HepG2 (cell line): Measurements from ENCODE around the gene C4orf17. TPM values are rescaled to one million over a fixed set of nuclear protein-coding genes. Genes with fewer than 3 reads are reported as not detected.

Source experiments
- ATAC-seq: fragments of 200-7000 bp; cut with Tn5 transposase; 3 replicates; pipeline ENCODE4 v1.9.1; 2020; ENCODE audit warnings: mild to moderate bottlenecking, moderate library complexity
- BruUV-seq: library from RNA; stranded (reverse); fragments of 400-500 nt; replicated peaks from 2 replicates; lab custom pipeline; 2021; lab: Mats Ljungman, UMichigan
- CTCF ChIA-PET: fragments of 300-600 bp; formaldehyde crosslinking; extraction: SDS; loops from one replicate; lab custom pipeline; 2021; ENCODE audit warnings: low total read pairs, inconsistent platforms, low intra/inter-chr PET ratio; lab: Yijun Ruan, JAX
- POLR2A ChIA-PET: fragments of 350-600 bp; sonication (Branson Sonifier 250); formaldehyde crosslinking; loops from one replicate; lab custom pipeline; 2020; ENCODE audit warnings: antibody characterized with exemption, inconsistent platforms; lab: Yijun Ruan, JAX
- DNase-seq: peaks from one replicate; pipeline ENCODE4 v3.0.0-alpha.2; 2015; ENCODE audit warnings: low spot score
- FAIRE-seq: peaks from 3 replicates; lab custom pipeline; 2011; peaks lifted over from hg19 to GRCh38; lab: Jason Lieb, UNC
- H2AFZ ChIP-seq: one replicate; pipeline ENCODE4 v1.6.1; 2011; ENCODE audit warnings: low read length, inconsistent platforms
- H3K27ac ChIP-seq: fragments of 300-600 bp; 3 replicates; pipeline ENCODE4 v1.8.0; 2011; ENCODE audit warnings: mixed run types, mild to moderate bottlenecking, mixed read lengths, low read length, inconsistent platforms; ENCODE audit not compliant: insufficient read depth; ENCODE audit errors: extremely low read length
- H3K27me3 ChIP-seq, 2 experiments: fragments of 200-600 bp in 1 of 2; 2 replicates in 1 of 2; 3 replicates in 1 of 2; pipeline versions ENCODE4 v1.6.0 to v1.8.0; 2011; ENCODE audit warnings: low read length in 2 of 2, mild to moderate bottlenecking in 2 of 2, moderate library complexity in 2 of 2, inconsistent platforms in 1 of 2; ENCODE audit not compliant: insufficient read depth in 2 of 2, control insufficient read depth in 1 of 2
- H3K36me3 ChIP-seq, 2 experiments: fragments of 200-600 bp in 1 of 2; replicated peaks in 1 of 2; 2 replicates in 1 of 2; 3 replicates in 1 of 2; pipeline versions ENCODE4 v1.5.1 to v1.8.0; 2011; ENCODE audit warnings: low read length in 2 of 2, inconsistent platforms in 1 of 2; ENCODE audit not compliant: insufficient read depth in 2 of 2, control insufficient read depth in 1 of 2
- H3K4me1 ChIP-seq: 2 replicates; pipeline ENCODE4 v1.5.1; 2012; ENCODE audit warnings: low read length, inconsistent platforms; ENCODE audit not compliant: insufficient read depth
- H3K4me2 ChIP-seq: 2 replicates; pipeline ENCODE4 v1.6.0; 2011; ENCODE audit warnings: low read depth, low read length, inconsistent platforms
- H3K4me3 ChIP-seq, 3 experiments: fragments of 200-600 bp in 1 of 3; sonication (generic), shearing (Covaris generic) in 1 of 3; replicated peaks in 1 of 3; 2 replicates each; pipeline ENCODE4 v1.5.1; 2011 to 2016; ENCODE audit warnings: low read length in 3 of 3, inconsistent platforms in 2 of 3, low read depth in 2 of 3, mild to moderate bottlenecking in 2 of 3, control low read depth in 1 of 3, mixed read lengths in 1 of 3; ENCODE audit not compliant: insufficient read depth in 1 of 3
- H3K79me2 ChIP-seq: one replicate; pipeline ENCODE4 v1.6.1; 2011; ENCODE audit warnings: low read length, inconsistent platforms; ENCODE audit not compliant: insufficient read depth
- H3K9ac ChIP-seq: 2 replicates; pipeline ENCODE4 v1.6.0; 2011; ENCODE audit warnings: mild to moderate bottlenecking, low read depth, low read length, inconsistent platforms; ENCODE audit not compliant: insufficient read depth
- H3K9me3 ChIP-seq: 2 replicates; pipeline ENCODE4 v1.5.1; 2012; ENCODE audit warnings: mild to moderate bottlenecking, low read length
- H4K20me1 ChIP-seq: 2 replicates; pipeline ENCODE4 v1.6.0; 2011; ENCODE audit warnings: inconsistent platforms, mild to moderate bottlenecking, low read length, moderate library complexity; ENCODE audit not compliant: insufficient read depth
- ATAD3A ChIP-seq: sonication (generic); formaldehyde crosslinking; IDR thresholded peaks from 2 replicates; pipeline ENCODE4 v1.4.0; 2020; ENCODE audit warnings: missing genetic modification reagents
- ATF1 ChIP-seq: IDR thresholded peaks from 2 replicates; pipeline ENCODE4 v1.6.1; 2016; ENCODE audit warnings: mild to moderate bottlenecking, control low read depth
- ATRX ChIP-seq: sonication (generic); formaldehyde crosslinking; IDR thresholded peaks from 2 replicates; pipeline ENCODE4 v1.4.0; 2020; ENCODE audit warnings: missing genetic modification reagents, borderline replicate concordance
- FOXC1 ChIP-seq: sonication (generic); formaldehyde crosslinking; IDR thresholded peaks from 2 replicates; pipeline ENCODE4 v1.8.0; 2022; ENCODE audit warnings: mild to moderate bottlenecking, missing genetic modification reagents, borderline replicate concordance
- KDM1A ChIP-seq: IDR thresholded peaks from 2 replicates; pipeline ENCODE4 v1.6.1; 2016; ENCODE audit warnings: missing compliant biosample characterization
- MAF1 ChIP-seq: sonication (generic); formaldehyde crosslinking; IDR thresholded peaks from 2 replicates; pipeline ENCODE4 v1.5.0; 2020; ENCODE audit warnings: missing genetic modification reagents, borderline replicate concordance
- MAX ChIP-seq: IDR thresholded peaks from 2 replicates; pipeline ENCODE4 v1.6.1; 2012; ENCODE audit warnings: inconsistent platforms
- MBNL3 ChIP-seq: fragments of 250-450 bp; sonication (Bioruptor Pico); conservative IDR thresholded peaks from 2 replicates; pipeline ENCODE4 v1.8.0; 2022; ENCODE audit warnings: mild to moderate bottlenecking, inconsistent platforms
- ONECUT2 ChIP-seq: sonication (generic); formaldehyde crosslinking; IDR thresholded peaks from 2 replicates; pipeline ENCODE4 v1.4.0; 2020; ENCODE audit warnings: missing genetic modification reagents
- PITX1 ChIP-seq: sonication (generic); formaldehyde crosslinking; IDR thresholded peaks from 2 replicates; pipeline ENCODE4 v1.5.1; 2020; ENCODE audit warnings: mild to moderate bottlenecking, missing genetic modification reagents
- RELA ChIP-seq: sonication (generic); formaldehyde crosslinking; IDR thresholded peaks from 2 replicates; pipeline ENCODE4 v1.4.0; 2020; ENCODE audit warnings: missing genetic modification reagents
- SCMH1 ChIP-seq: sonication (generic); formaldehyde crosslinking; IDR thresholded peaks from 2 replicates; pipeline ENCODE4 v1.9.0; 2021; ENCODE audit warnings: missing genetic modification reagents, mild to moderate bottlenecking, borderline replicate concordance
- SOX5 ChIP-seq: IDR thresholded peaks from 2 replicates; pipeline ENCODE4 v1.6.1; 2016; ENCODE audit warnings: borderline replicate concordance
- SOX6 ChIP-seq, 2 experiments: fragments of 450-650 bp in 1 of 2; sonication (generic) in 1 of 2; formaldehyde crosslinking in 1 of 2; IDR thresholded peaks; 2 replicates each; pipeline versions ENCODE4 v1.4.0 to v1.6.1; 2017 to 2020; ENCODE audit warnings: antibody characterized with exemption in 1 of 2, mild to moderate bottlenecking in 1 of 2, missing genetic modification reagents in 1 of 2
- SP1 ChIP-seq, 2 experiments: fragments of 450-650 bp in 1 of 2; sonication (generic) in 1 of 2; formaldehyde crosslinking in 1 of 2; IDR thresholded peaks; 2 replicates each; pipeline versions ENCODE4 v1.4.0 to v1.6.1; 2016 to 2020; ENCODE audit warnings: missing genetic modification reagents in 1 of 2
- SRSF1 ChIP-seq: fragments of 200-400 bp; formaldehyde crosslinking; optimal IDR thresholded peaks from 2 replicates; pipeline ENCODE3; 2017; ENCODE audit warnings: mild to moderate bottlenecking, low read depth, low read length, moderate library complexity
- ZMYM2 ChIP-seq: sonication (generic); formaldehyde crosslinking; IDR thresholded peaks from 2 replicates; pipeline ENCODE4 v1.8.0; 2022; ENCODE audit warnings: mild to moderate bottlenecking, missing genetic modification reagents
- ZNF124 ChIP-seq: sonication (generic); formaldehyde crosslinking; IDR thresholded peaks from 2 replicates; pipeline ENCODE4 v1.4.0; 2020; ENCODE audit warnings: missing genetic modification reagents
- ZNF263 ChIP-seq: sonication (generic); formaldehyde crosslinking; IDR thresholded peaks from 2 replicates; pipeline ENCODE4 v1.4.0; 2020; ENCODE audit warnings: missing genetic modification reagents
- ZNF337 ChIP-seq: sonication (generic); formaldehyde crosslinking; IDR thresholded peaks from 2 replicates; pipeline ENCODE4 v1.5.1; 2020; ENCODE audit warnings: missing genetic modification reagents, low read depth, mild to moderate bottlenecking, borderline replicate concordance
- ZSCAN12 ChIP-seq: sonication (generic); formaldehyde crosslinking; IDR thresholded peaks from 2 replicates; pipeline ENCODE4 v1.9.0; 2021; ENCODE audit warnings: mild to moderate bottlenecking, missing genetic modification reagents
- WGBS: methylation state at CpG from one replicate; pipeline ENCODE4 v1.1.6; 2017; ENCODE audit warnings: low lambda C conversion rate; 5-methylcytosine and 5-hydroxymethylcytosine counted together
- in situ Hi-C: cut with HindIII; loops from 2 replicates; pipeline ENCODE4 v1.10.0; 2017; ENCODE audit warnings: low pct_unique_long_range_greater_than_20kb; ENCODE audit not compliant: extremely low pct_ligation_motif_present
- intact Hi-C: fragments of 100-400 bp; cut with micrococcal nuclease; formaldehyde crosslinking; loops from one replicate; pipeline ENCODE4 v1.10.0; 2022; ENCODE audit not compliant: unreplicated experiment
- polyA plus RNA-seq, 8 experiments: library from polyadenylated mRNA; depleted of rRNA in 3 of 8; stranded (reverse) in 7 of 8; unstranded in 1 of 8; fragments of >200 nt; fragmentation: Illumina TruSeq in 4 of 8; extraction: Trizol in 4 of 8; gene quantifications; 2 replicates each; pipeline versions ENCODE4 v1.2.1 to v1.2.3, GENCODE V29; 2011 to 2016; ENCODE audit warnings: low read depth in 4 of 8, missing spikeins in 1 of 8, mixed read lengths in 1 of 8; ENCODE audit not compliant: insufficient read depth in 1 of 8
- total RNA-seq, 5 experiments: library from RNA; depleted of rRNA; stranded (reverse); fragments of >200 nt; fragmentation: Illumina TruSeq; extraction: Trizol; gene quantifications; 2 replicates each; pipeline ENCODE4 v1.2.3, GENCODE V29; 2016; ENCODE audit warnings: low read depth in 1 of 5
- TF ChIP-seq, protein P1 (sequence below): IDR thresholded peaks from 2 replicates; pipeline ENCODE4 v1.4.0; 2020; ENCODE audit warnings: mild to moderate bottlenecking, missing genetic modification reagents

The C4orf17 gene
- total and polyA plus RNA-seq, 2 of the 13 experiments (the other 11 are each of a cell fraction or from before 2014, with no cell fraction given) = not detected

DNA sequence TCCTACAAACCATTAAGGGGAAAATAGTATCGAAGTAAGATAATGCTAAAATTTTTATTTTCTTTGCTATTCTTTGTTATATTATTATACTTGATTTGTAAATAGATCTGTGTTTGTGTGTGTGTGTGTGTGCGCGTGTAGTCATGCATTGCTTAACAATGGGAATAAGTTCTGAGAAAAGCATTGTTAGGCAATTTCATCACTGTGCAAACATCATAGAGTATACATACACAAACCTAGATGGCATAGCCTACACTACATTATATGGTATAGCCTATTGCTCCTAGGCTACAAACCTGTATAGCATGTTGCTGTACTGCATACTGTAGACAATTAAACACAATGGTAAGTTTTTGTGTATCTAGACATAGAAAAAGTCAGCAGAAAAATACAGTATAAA, 80.9 kb downstream of the C4orf17 start:
- POLR2A ChIA-PET = no interaction called here
- Histone ChIP-seq H3K9me3 (no peaks in the 10 kb centered on the region), H3K27ac (no peak overlapping the region), H3K9ac (no peak overlapping the region), H4K20me1 (no peaks in the 10 kb centered on the region), H3K4me3 (no peak overlapping the region), H3K27me3 (no peaks in the 10 kb centered on the region; a peak in 1 of 5 replicates), H3K36me3 (peaks cover 6 to 57% of the 10 kb centered on the region in 2 experiments), H2AFZ (no peak overlapping the region), H3K4me1 (no peaks in the 10 kb centered on the region), H3K79me2 (no peaks in the 10 kb centered on the region), H3K4me2 (no peak overlapping the region)
- 90% methylated on average over 3 of the region's 3 CpGs for WGBS
- DNase-seq = no peak
- in situ Hi-C loops (no loop called here), intact Hi-C loops (no loop called here)
- no peak for ATAC-seq
- FAIRE-seq = no peak
- BruUV-seq = no TSS peak
- CTCF ChIA-PET = no interaction called here
- TF ChIP-seq SOX6 (IDR thresholded peaks at IDR 0.05) (no peak), SOX6 (CRISPR knock-in tag; IDR thresholded peaks at IDR 0.05) (peak; percentile 26; the same call in 1 of the 2 replicates), ATRX (CRISPR knock-in tag) (no peak), SRSF1 (no peak), SCMH1 (no peak), ONECUT2 (CRISPR knock-in tag) (no peak), ZNF337 (CRISPR knock-in tag) (no peak), MBNL3 (CRISPR knock-in tag) (no peak), ZNF124 (CRISPR knock-in tag) (no peak), MAF1 (no peak), SOX5 (peak; percentile 27; the same call in 1 of the 2 replicates), KDM1A (CRISPR knock-in tag) (no peak), ATF1 (CRISPR knock-in tag) (no peak), RELA (CRISPR knock-in tag) (no peak), ZSCAN12 (CRISPR knock-in tag) (no peak), ZNF263 (CRISPR knock-in tag) (no peak), ZMYM2 (CRISPR knock-in tag) (no peak), SP1 (IDR thresholded peaks at IDR 0.05) (no peak), SP1 (CRISPR knock-in tag; IDR thresholded peaks at IDR 0.05) (no peak), MAX (no peak), ATAD3A (CRISPR knock-in tag) (no peak), PITX1 (CRISPR knock-in tag) (no peak), FOXC1 (CRISPR knock-in tag) (no peak)
- TF ChIP-seq, protein P1, sequence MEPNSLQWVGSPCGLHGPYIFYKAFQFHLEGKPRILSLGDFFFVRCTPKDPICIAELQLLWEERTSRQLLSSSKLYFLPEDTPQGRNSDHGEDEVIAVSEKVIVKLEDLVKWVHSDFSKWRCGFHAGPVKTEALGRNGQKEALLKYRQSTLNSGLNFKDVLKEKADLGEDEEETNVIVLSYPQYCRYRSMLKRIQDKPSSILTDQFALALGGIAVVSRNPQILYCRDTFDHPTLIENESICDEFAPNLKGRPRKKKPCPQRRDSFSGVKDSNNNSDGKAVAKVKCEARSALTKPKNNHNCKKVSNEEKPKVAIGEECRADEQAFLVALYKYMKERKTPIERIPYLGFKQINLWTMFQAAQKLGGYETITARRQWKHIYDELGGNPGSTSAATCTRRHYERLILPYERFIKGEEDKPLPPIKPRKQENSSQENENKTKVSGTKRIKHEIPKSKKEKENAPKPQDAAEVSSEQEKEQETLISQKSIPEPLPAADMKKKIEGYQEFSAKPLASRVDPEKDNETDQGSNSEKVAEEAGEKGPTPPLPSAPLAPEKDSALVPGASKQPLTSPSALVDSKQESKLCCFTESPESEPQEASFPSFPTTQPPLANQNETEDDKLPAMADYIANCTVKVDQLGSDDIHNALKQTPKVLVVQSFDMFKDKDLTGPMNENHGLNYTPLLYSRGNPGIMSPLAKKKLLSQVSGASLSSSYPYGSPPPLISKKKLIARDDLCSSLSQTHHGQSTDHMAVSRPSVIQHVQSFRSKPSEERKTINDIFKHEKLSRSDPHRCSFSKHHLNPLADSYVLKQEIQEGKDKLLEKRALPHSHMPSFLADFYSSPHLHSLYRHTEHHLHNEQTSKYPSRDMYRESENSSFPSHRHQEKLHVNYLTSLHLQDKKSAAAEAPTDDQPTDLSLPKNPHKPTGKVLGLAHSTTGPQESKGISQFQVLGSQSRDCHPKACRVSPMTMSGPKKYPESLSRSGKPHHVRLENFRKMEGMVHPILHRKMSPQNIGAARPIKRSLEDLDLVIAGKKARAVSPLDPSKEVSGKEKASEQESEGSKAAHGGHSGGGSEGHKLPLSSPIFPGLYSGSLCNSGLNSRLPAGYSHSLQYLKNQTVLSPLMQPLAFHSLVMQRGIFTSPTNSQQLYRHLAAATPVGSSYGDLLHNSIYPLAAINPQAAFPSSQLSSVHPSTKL (CRISPR knock-in tag) = no peak
